Heart right ventricle (tissue), 16 donors: Measurements from ENCODE around the gene SKIL. TPM values are rescaled to one million over a fixed set of nuclear protein-coding genes. Genes with fewer than 3 reads are reported as not detected.

Experiments used
- ATAC-seq, 8 donors: fragments of 200-7000 bp; cut with Tn5 transposase; one replicate each; pipeline ENCODE4 v1.9.1; 2020; ENCODE audit warnings: mild to moderate bottlenecking in 8 of 8, moderate library complexity in 8 of 8, moderate number of reproducible peaks in 1 of 8
- DNase-seq, 2 donors: peaks; one replicate each; pipeline ENCODE4 v3.0.0-alpha.2; 2020
- H3K27ac ChIP-seq, 10 donors: fragments of 200-600 bp; sonication (generic) in 2 of 10; one replicate each; pipeline versions ENCODE4 v1.5.0 to v1.8.0; 2020 to 2022; ENCODE audit warnings: mild to moderate bottlenecking in 3 of 10
- H3K27me3 ChIP-seq, 7 donors: fragments of 200-600 bp; one replicate each; pipeline ENCODE4 v1.8.0; 2021 to 2022; ENCODE audit warnings: mild to moderate bottlenecking in 2 of 7
- H3K36me3 ChIP-seq, 9 donors: fragments of 200-600 bp; sonication (generic) in 1 of 9; one replicate each; pipeline versions ENCODE4 v1.5.0 to v1.8.0; 2020 to 2022; ENCODE audit warnings: mild to moderate bottlenecking in 2 of 9
- H3K4me1 ChIP-seq, 9 donors: fragments of 200-600 bp; sonication (generic) in 1 of 9; one replicate each; pipeline versions ENCODE4 v1.5.0 to v1.8.0; 2020 to 2022; ENCODE audit warnings: mild to moderate bottlenecking in 4 of 9
- H3K4me3 ChIP-seq, 10 donors: fragments of 200-600 bp; sonication (generic) in 2 of 10; one replicate each; pipeline versions ENCODE4 v1.5.0 to v1.8.0; 2020 to 2022; ENCODE audit warnings: mild to moderate bottlenecking in 7 of 10, moderate library complexity in 2 of 10
- H3K9me3 ChIP-seq, 11 donors: fragments of 200-600 bp in 10 of 11; sonication (generic) in 2 of 11; one replicate each; pipeline versions ENCODE4 v1.5.0 to v1.8.0; 2013 to 2022; ENCODE audit warnings: mild to moderate bottlenecking in 2 of 11, control low read depth in 1 of 11, moderate library complexity in 1 of 11
- WGBS, 2 donors: extraction: QIAGEN DNeasy Blood & Tissue Kit; methylation state at CpG; one replicate each; pipeline ENCODE4 v1.1.7; 2013; ENCODE audit warnings: inconsistent platforms in 1 of 2; 5-methylcytosine and 5-hydroxymethylcytosine counted together
- intact Hi-C, 10 donors: fragments of 100-400 bp; cut with DNase I; formaldehyde crosslinking; loops; one replicate each; pipeline versions ENCODE4 v1.11.1 to v1.14.2; 2022
- polyA plus RNA-seq, 2 donors: library from polyadenylated mRNA; stranded (reverse); fragments of 200-250 nt; gene quantifications; one replicate each; pipeline ENCODE4 v1.2.3, GENCODE V29; 2013
- total RNA-seq, 10 donors: library from RNA; stranded (reverse); fragmentation: NEBNext Ultra II Directional in 3 of 10; extraction: Animal tissue kit (Norgen Biotek cat#: 25700) in 3 of 10; gene quantifications; one replicate each; pipeline versions ENCODE4 v1.2.1 to v1.2.4, GENCODE V29; 2021 to 2023
- TF ChIP-seq, protein P1 (sequence below), 9 donors: fragments of 200-600 bp; sonication (generic) in 2 of 9; IDR thresholded peaks; one replicate each; pipeline versions ENCODE4 v1.5.0 to v1.8.0; 2021 to 2022; ENCODE audit warnings: antibody characterized with exemption in 9 of 9, mild to moderate bottlenecking in 5 of 9, moderate library complexity in 1 of 9
- donor health status: Arrhythmogenic right ventricular cardiomyopathy.
- donor health status: ischemic (EF 13 %, LVEDD 7.1; RV severe dilation, severe dysfunction).
- donor health status: healthy with polysubstance abuse.
- donor health status: DM: no; HTN: yes; CAD: no.
- donor health status: DM: no; HTN: no; CAD: no.
- donor health status: ischemic (EF 25% LVEDD 6.9; RV normal size, moderate dysfunction).
- donor health status: ischemic (EF 25% LVEDD 5.7; RV mildly dilated, moderate dysfunction).
- donor health status: healthy.
- donor health status: DM: yes; HTN: yes; CAD: no.
- donor health status: Ischemic cardiomyopathy.
- donor health status: ischemic (EF 35%, LVEDD 5.7; RV mildly dilated, moderate dysfunction).
- donor health status: nonischemic (EF 11% LVEDD 7.7; RV severe dilation, severe dysfunction).
- donor health status: DM: yes; HTN: yes; CAD: no.
- donor health status: PGD.
- donor health status: ischemic (EF 29% LVEDD 5.4; RV normal size, mild dysfunction).
- donor health status: nonischemic (EF 23%, LVEDD 6.1; RV moderate dilation, normal function).

Gene SKIL
- total and polyA plus RNA-seq, 12 donors, result 4.9 to 32.1 (median 24.3) TPM

DNA sequence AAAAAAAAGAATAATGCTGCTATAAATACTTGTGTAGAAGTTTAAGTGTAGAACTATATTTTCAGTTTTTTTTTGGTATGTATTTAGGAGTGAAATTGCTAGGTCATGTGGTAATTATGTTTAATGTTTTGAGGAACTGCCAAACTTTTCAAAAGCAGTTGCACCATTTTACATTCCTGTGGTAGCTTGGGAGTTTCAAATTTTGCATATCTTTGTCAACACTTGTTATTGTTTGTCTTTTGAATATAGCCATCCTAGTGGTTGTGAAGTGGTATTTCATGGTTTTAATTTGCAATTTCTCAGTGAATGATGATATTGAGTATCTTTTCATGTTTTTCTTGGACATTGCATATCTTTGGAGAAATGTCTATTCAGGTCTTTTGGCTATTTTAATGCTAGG is 30.4 kb downstream of the SKIL start:
- TF ChIP-seq, protein P1, sequence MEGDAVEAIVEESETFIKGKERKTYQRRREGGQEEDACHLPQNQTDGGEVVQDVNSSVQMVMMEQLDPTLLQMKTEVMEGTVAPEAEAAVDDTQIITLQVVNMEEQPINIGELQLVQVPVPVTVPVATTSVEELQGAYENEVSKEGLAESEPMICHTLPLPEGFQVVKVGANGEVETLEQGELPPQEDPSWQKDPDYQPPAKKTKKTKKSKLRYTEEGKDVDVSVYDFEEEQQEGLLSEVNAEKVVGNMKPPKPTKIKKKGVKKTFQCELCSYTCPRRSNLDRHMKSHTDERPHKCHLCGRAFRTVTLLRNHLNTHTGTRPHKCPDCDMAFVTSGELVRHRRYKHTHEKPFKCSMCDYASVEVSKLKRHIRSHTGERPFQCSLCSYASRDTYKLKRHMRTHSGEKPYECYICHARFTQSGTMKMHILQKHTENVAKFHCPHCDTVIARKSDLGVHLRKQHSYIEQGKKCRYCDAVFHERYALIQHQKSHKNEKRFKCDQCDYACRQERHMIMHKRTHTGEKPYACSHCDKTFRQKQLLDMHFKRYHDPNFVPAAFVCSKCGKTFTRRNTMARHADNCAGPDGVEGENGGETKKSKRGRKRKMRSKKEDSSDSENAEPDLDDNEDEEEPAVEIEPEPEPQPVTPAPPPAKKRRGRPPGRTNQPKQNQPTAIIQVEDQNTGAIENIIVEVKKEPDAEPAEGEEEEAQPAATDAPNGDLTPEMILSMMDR (IDR thresholded peaks at IDR 0.05), result no peak
- Histone ChIP-seq H3K4me3 (no peak overlapping the region), H3K36me3 (peaks cover 0 to 100% (median 46%) of the 10 kb centered on the region in 9 donors), H3K27me3 (no peaks in the 10 kb centered on the region), H3K4me1 (no peaks in the 10 kb centered on the region), H3K27ac (no peak overlapping the region), H3K9me3 (no peaks in the 10 kb centered on the region)
- DNase-seq (no peak), ATAC-seq (no peak)
- intact Hi-C loops, result no loop called here

DNA sequence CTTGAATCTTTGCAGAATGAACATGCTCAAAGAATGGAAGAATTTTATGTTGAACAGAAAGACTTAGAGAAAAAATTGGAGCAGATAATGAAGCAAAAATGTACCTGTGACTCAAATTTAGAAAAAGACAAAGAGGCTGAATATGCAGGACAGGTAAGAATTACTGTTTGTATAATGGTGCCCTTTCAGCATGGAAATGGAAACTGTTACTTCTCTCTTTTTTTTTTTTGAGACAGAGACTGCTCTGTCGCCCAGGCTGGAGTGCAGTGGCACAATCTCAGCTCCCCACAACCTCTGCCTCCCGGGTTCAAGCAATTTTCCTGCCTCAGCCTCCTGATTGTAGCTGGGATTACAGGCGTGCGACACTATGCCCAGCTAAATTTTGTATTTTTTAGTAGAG is 33.6 kb downstream of the SKIL start:
- no peaks in the 10 kb centered on the region for H3K4me1 ChIP-seq
- H3K27ac ChIP-seq, result no peak overlapping the region
- 93 to 96% methylated on average over 4 of the region's 4 CpGs for whole genome bisulfite sequencing, 2 donors
- TF ChIP-seq, protein P1 (IDR thresholded peaks at IDR 0.05), result no peak
- ATAC-seq, result no peak
- H3K9me3 ChIP-seq, result no peaks in the 10 kb centered on the region
- no peaks in the 10 kb centered on the region for H3K27me3 ChIP-seq
- DNase-seq, result no peak
- no peak overlapping the region for H3K4me3 ChIP-seq
- H3K36me3 ChIP-seq, result peaks cover 0 to 100% (median 27%) of the 10 kb centered on the region in 9 donors
- intact Hi-C loops, result no loop called here

DNA sequence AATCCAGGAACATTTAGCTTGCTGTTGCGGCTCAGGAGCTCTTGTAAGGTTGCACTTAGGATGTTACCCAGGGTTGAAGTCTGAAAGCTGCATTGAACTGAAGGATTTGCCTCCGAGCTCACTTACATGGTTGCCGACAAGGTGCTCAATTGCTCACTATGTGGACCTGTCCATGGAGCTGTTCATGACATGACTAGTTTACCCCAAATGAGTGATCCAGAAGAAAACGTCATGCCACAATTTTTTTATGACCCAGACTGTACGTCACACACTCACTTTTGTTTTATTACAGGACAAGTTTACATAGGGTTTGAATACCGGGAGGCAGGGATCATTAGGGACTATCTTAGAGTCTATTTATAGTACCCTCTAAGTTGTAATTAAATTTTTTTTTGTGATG is 40.2 kb downstream of the SKIL start:
- no peaks in the 10 kb centered on the region for H3K9me3 ChIP-seq
- H3K27me3 ChIP-seq, result no peaks in the 10 kb centered on the region
- TF ChIP-seq, protein P1 (IDR thresholded peaks at IDR 0.05), result no peak
- no peak overlapping the region for H3K4me3 ChIP-seq
- ATAC-seq (peak in 1 of 8 donors; percentile 9), DNase-seq (no peak)
- intact Hi-C loops, result no loop called here
- 88 to 89% methylated on average over 6 of the region's 6 CpGs for WGBS, 2 donors
- no peak overlapping the region for H3K27ac ChIP-seq
- H3K36me3 ChIP-seq, result peaks cover 0 to 49% (median 0%) of the 10 kb centered on the region in 9 donors
- H3K4me1 ChIP-seq, result no peaks in the 10 kb centered on the region

DNA sequence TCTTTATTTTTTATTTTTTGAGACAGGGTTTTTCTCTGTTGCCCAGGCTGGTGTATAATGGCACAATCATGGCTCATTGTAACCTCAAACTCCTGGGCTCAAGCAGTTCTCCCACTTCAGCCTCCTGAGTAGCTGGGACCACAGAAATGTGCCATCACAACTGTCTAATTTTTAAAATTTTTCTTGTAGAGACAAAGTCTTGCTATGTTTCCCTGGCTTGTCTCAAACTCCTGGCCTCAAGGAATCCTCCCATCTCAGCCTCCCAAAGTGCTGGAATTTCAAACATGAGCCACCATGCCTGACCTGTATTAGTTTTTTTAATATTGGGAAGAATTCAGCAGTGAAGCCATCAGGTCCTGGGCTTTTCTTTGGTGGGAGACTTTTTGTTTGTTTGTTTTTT is 47.6 kb downstream of the SKIL start:
- no peaks in the 10 kb centered on the region for H3K9me3 ChIP-seq
- no peak for ATAC-seq

More for the DNA sequence above, 47.6 kb downstream of the SKIL start:
- no peaks in the 10 kb centered on the region for H3K36me3 ChIP-seq
- H3K4me3 ChIP-seq, result no peak overlapping the region
- no peak overlapping the region for H3K27ac ChIP-seq
- intact Hi-C loops, result loop anchor here in 2 of 10 donors (5.0 to 10.0 kb wide), 2 partner anchors 90 to 93 kb away; no protein-coding TSS in a partner anchor
- H3K4me1 ChIP-seq, result no peaks in the 10 kb centered on the region
- DNase-seq, result no peak
- no peaks in the 10 kb centered on the region for H3K27me3 ChIP-seq
- TF ChIP-seq, protein P1 (IDR thresholded peaks at IDR 0.05), result no peak
